GM12892 (cell line): ENCODE measurements around the gene PDE3A.

Source experiments
- POLR2A ChIP-seq: IDR thresholded peaks from 2 replicates; pipeline ENCODE4 v1.6.1; 2011; ENCODE audit warnings: low read depth, low read length, control low read depth
- POLR2AphosphoS5 ChIP-seq: IDR thresholded peaks from 2 replicates; pipeline ENCODE4 v1.6.1; 2011; ENCODE audit warnings: low read depth, low read length, control low read depth

DNA sequence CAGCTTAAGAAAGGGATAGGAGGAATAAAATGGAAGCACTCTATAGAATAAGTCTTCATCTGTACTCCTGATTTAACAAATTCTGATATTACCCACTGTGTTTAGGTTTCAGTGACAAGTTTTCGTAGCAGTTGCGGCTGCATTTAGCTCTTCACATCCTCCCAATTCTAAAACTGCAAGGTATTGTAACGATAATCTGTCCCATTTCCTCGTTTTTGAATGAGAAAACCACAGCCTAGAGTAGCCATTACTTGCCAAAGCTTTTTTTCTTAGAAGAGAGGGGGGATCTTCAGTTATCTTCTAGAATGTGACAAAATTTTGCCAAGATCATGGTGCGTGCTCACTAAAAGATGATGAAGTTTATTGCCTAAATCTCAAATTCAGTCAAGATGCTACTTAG is 155.8 kb downstream of the PDE3A start:
- TF ChIP-seq POLR2AphosphoS5 (no peak), POLR2A (no peak)
